Measurements from ENCODE around the gene LRFN2. TPM values are rescaled to one million over a fixed set of nuclear protein-coding genes. Genes with fewer than 3 reads are reported as not detected.

LRFN2 gene
- total and polyA plus RNA-seq, 4 donors, result under 0.01 to 0.01 TPM; not detected in 2

- Histone ChIP-seq H3K36me3 (ENCODE audit: control insufficient read depth in 4 of 4, insufficient read depth in 3 of 4, low read depth in 1 of 4, low read length in 3 of 4) (no peaks in the 10 kb centered on the region), H3K27me3 (ENCODE audit: control insufficient read depth in 4 of 4, insufficient read depth in 4 of 4, low read length in 3 of 4) (no peaks in the 10 kb centered on the region), H3K4me3 (ENCODE audit: low read depth in 1 of 3, low read length in 3 of 3) (no peak overlapping the region), H3K27ac (ENCODE audit: low read depth in 1 of 2, low read length in 2 of 2) (no peak overlapping the region), H3K4me1 (ENCODE audit: control insufficient read depth in 4 of 4, insufficient read depth in 4 of 4, low read length in 3 of 4) (peaks cover 3 to 11% (median 7%) of the 10 kb centered on the region in 4 donors), H3K9me3 (ENCODE audit: control insufficient read depth in 4 of 4, low read length in 3 of 4) (no peaks in the 10 kb centered on the region), H3K9ac (ENCODE audit: low read depth in 1 of 2, low read length in 2 of 2) (peak overlapping the region in 1 of 2 donors; percentile 47)
- TF ChIP-seq NR2F2 (IDR thresholded peaks at IDR 0.05), result no peak
- TF ChIP-seq, protein P1, sequence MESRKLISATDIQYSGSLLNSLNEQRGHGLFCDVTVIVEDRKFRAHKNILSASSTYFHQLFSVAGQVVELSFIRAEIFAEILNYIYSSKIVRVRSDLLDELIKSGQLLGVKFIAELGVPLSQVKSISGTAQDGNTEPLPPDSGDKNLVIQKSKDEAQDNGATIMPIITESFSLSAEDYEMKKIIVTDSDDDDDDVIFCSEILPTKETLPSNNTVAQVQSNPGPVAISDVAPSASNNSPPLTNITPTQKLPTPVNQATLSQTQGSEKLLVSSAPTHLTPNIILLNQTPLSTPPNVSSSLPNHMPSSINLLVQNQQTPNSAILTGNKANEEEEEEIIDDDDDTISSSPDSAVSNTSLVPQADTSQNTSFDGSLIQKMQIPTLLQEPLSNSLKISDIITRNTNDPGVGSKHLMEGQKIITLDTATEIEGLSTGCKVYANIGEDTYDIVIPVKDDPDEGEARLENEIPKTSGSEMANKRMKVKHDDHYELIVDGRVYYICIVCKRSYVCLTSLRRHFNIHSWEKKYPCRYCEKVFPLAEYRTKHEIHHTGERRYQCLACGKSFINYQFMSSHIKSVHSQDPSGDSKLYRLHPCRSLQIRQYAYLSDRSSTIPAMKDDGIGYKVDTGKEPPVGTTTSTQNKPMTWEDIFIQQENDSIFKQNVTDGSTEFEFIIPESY (IDR thresholded peaks at IDR 0.05), result no peak
- TF ChIP-seq SP1 (IDR thresholded peaks at IDR 0.05), result no peak
- TF ChIP-seq, protein P2, sequence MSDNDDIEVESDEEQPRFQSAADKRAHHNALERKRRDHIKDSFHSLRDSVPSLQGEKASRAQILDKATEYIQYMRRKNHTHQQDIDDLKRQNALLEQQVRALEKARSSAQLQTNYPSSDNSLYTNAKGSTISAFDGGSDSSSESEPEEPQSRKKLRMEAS (IDR thresholded peaks at IDR 0.05), result no peak
- no peak for TF ChIP-seq RAD21 (IDR thresholded peaks at IDR 0.05)
- TF ChIP-seq RXRA (IDR thresholded peaks at IDR 0.05), result no peak
- TF ChIP-seq TAF1 (conservative IDR thresholded peaks at IDR 0.05), result no peak
- no peak for TF ChIP-seq FOXA2 (IDR thresholded peaks at IDR 0.05)
- TF ChIP-seq EGR1 (IDR thresholded peaks at IDR 0.05; ENCODE audit: low read depth in 2 of 2), result no peak
- WGBS, result 51% methylated on average over 4 of the region's 4 CpGs
- no peak for DNase-seq (ENCODE audit: low spot score)
These were observed 199.9 kb downstream of the LRFN2 start for GRCh38 chr6:40387127-40387870.

- no peaks in the 10 kb centered on the region for H3K36me3 ChIP-seq (ENCODE audit: control insufficient read depth in 4 of 4, insufficient read depth in 3 of 4, low read depth in 1 of 4, low read length in 3 of 4)
- no peak overlapping the region for H3K9ac ChIP-seq (ENCODE audit: low read depth in 1 of 2, low read length in 2 of 2)
- H3K9me3 ChIP-seq (ENCODE audit: control insufficient read depth in 4 of 4, low read length in 3 of 4), result no peaks in the 10 kb centered on the region
- H3K4me1 ChIP-seq (ENCODE audit: control insufficient read depth in 4 of 4, insufficient read depth in 4 of 4, low read length in 3 of 4), result peaks cover 3 to 11% (median 7%) of the 10 kb centered on the region in 4 donors
- TF ChIP-seq, protein P3, sequence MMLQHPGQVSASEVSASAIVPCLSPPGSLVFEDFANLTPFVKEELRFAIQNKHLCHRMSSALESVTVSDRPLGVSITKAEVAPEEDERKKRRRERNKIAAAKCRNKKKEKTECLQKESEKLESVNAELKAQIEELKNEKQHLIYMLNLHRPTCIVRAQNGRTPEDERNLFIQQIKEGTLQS (IDR thresholded peaks at IDR 0.05), result no peak
- TF ChIP-seq, protein P4, sequence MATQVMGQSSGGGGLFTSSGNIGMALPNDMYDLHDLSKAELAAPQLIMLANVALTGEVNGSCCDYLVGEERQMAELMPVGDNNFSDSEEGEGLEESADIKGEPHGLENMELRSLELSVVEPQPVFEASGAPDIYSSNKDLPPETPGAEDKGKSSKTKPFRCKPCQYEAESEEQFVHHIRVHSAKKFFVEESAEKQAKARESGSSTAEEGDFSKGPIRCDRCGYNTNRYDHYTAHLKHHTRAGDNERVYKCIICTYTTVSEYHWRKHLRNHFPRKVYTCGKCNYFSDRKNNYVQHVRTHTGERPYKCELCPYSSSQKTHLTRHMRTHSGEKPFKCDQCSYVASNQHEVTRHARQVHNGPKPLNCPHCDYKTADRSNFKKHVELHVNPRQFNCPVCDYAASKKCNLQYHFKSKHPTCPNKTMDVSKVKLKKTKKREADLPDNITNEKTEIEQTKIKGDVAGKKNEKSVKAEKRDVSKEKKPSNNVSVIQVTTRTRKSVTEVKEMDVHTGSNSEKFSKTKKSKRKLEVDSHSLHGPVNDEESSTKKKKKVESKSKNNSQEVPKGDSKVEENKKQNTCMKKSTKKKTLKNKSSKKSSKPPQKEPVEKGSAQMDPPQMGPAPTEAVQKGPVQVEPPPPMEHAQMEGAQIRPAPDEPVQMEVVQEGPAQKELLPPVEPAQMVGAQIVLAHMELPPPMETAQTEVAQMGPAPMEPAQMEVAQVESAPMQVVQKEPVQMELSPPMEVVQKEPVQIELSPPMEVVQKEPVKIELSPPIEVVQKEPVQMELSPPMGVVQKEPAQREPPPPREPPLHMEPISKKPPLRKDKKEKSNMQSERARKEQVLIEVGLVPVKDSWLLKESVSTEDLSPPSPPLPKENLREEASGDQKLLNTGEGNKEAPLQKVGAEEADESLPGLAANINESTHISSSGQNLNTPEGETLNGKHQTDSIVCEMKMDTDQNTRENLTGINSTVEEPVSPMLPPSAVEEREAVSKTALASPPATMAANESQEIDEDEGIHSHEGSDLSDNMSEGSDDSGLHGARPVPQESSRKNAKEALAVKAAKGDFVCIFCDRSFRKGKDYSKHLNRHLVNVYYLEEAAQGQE (IDR thresholded peaks at IDR 0.05), result no peak
- TF ChIP-seq FOXA1 (IDR thresholded peaks at IDR 0.05) (no peak), RAD21 (IDR thresholded peaks at IDR 0.05) (no peak), HNF4G (IDR thresholded peaks at IDR 0.05) (no peak), NR2F2 (IDR thresholded peaks at IDR 0.05) (no peak), EGR1 (IDR thresholded peaks at IDR 0.05; ENCODE audit: low read depth in 2 of 2) (no peak), SP1 (IDR thresholded peaks at IDR 0.05) (no peak), JUND (IDR thresholded peaks at IDR 0.05) (no peak), RXRA (IDR thresholded peaks at IDR 0.05) (no peak), CTCF (IDR thresholded peaks at IDR 0.05; ENCODE audit: low read depth, low read length, missing input control) (no peak), HNF4A (conservative IDR thresholded peaks at IDR 0.05) (no peak), YY1 (IDR thresholded peaks at IDR 0.05) (no peak)
- TF ChIP-seq, protein P2 (IDR thresholded peaks at IDR 0.05), result no peak
- TF ChIP-seq, protein P1 (IDR thresholded peaks at IDR 0.05), result no peak
- whole genome bisulfite sequencing, result 82% methylated on average over 3 of the region's 3 CpGs
- H3K27ac ChIP-seq (ENCODE audit: low read depth in 1 of 2, low read length in 2 of 2), result no peak overlapping the region
- DNase-seq (ENCODE audit: low spot score), result no peak
- no peak overlapping the region for H3K4me3 ChIP-seq (ENCODE audit: low read depth in 1 of 3, low read length in 3 of 3)
- H3K27me3 ChIP-seq (ENCODE audit: control insufficient read depth in 4 of 4, insufficient read depth in 4 of 4, low read length in 3 of 4), result no peaks in the 10 kb centered on the region
These were observed 201.0 kb downstream of the LRFN2 start for GRCh38 chr6:40386200-40386599.
